ENCODE data around the gene TANGO6. TPM values are rescaled to one million over a fixed set of nuclear protein-coding genes. Genes with fewer than 3 reads are reported as not detected.

TANGO6 gene
- total and polyA plus RNA-seq, 2 of the 8 experiments (the other 6 are each of a cell fraction or from before 2014, with no cell fraction given): 5.0 to 19.5 TPM

DNA sequence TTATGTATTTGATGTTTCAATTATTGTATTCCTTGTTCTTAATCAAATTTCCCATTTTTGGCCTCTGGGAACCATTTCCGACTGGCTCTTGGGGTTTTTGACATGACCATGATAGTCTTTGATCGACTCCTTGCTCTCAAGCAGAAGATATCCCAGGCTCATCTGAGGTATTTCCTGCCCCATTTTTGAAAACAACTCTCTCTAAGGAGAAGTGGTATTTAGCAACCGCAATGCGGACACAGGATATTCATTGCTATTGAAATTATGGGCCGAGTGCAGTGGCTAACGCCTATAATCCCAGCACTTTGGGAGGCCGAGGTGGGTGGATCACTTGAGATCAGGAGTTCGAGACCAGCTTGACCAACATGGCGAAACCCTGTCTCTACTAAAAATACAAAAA is 5.5 kb downstream of the TANGO6 start:
- no peak overlapping the region for H2BK5ac ChIP-seq (ENCODE audit: low read depth, low read length)
- no peak overlapping the region for H3K4me2 ChIP-seq (ENCODE audit: insufficient read depth in 1 of 2, low read depth in 2 of 2, low read length in 2 of 2)
- H3K4me3 ChIP-seq (ENCODE audit: extremely low read depth in 1 of 4, insufficient read depth in 2 of 4, low read depth in 3 of 4, low read length in 4 of 4): no peak overlapping the region
- H3K18ac ChIP-seq (ENCODE audit: extremely low read depth, low read length): no peak overlapping the region
- no peak overlapping the region for H4K5ac ChIP-seq (ENCODE audit: insufficient read length, low read depth, low read length)
- H3K23ac ChIP-seq (ENCODE audit: insufficient read length): no peak overlapping the region
- no peak overlapping the region for H2BK20ac ChIP-seq (ENCODE audit: low read length)
- no peaks in the 10 kb centered on the region for H3K27me3 ChIP-seq (replicated peaks in 1 of 4; ENCODE audit: control insufficient read depth in 3 of 4, extremely low read depth in 1 of 4, insufficient read depth in 3 of 4, low read length in 3 of 4)
- CTCF ChIA-PET (ENCODE audit: partially characterized antibody): interaction anchor here (0.7 to 1.6 kb wide), 2 partner anchors 275 to 397 kb away, joined by 3 to 9 read pairs; no protein-coding TSS in a partner anchor
- H4K20me1 ChIP-seq (replicated peaks in 1 of 2; ENCODE audit: control insufficient read depth in 1 of 2, insufficient read depth in 2 of 2, low read length in 2 of 2): no peaks in the 10 kb centered on the region
- DNase-seq (ENCODE audit: low read depth in 1 of 2, low spot score in 2 of 2) (no peak), FAIRE-seq (no peak)
- H4K8ac ChIP-seq (ENCODE audit: extremely low read depth, insufficient read depth, low read length): no peak overlapping the region
- 84% methylated on average over 9 of the region's 9 CpGs; no CpG with 5 or more reads in 1 of the 2 experiments for whole genome bisulfite sequencing, 2 experiments (ENCODE audit: extremely low coverage in 1 of 2, insufficient coverage in 1 of 2, insufficient read length in 1 of 2, insufficient replicate concordance in 2 of 2, low coverage in 1 of 2, low lambda C conversion rate in 2 of 2, missing lambda C conversion rate in 1 of 2)
- H2BK120ac ChIP-seq (replicated peaks; ENCODE audit: low read depth, low read length): no peak overlapping the region
- no peaks in the 10 kb centered on the region for H3K4me1 ChIP-seq (replicated peaks in 1 of 4; ENCODE audit: control insufficient read depth in 3 of 4, insufficient read depth in 4 of 4, low read length in 3 of 4)
- no peak overlapping the region for H3K4ac ChIP-seq (replicated peaks; ENCODE audit: insufficient read length, low read depth, low read length)
- no peak overlapping the region for H3K9ac ChIP-seq (replicated peaks in 1 of 4; ENCODE audit: extremely low read depth in 1 of 4, low read depth in 3 of 4, low read length in 3 of 4)
- H3K36me3 ChIP-seq (ENCODE audit: control insufficient read depth in 2 of 4, insufficient read depth in 4 of 4, low read length in 3 of 4): no peaks in the 10 kb centered on the region
- H3K27ac ChIP-seq (ENCODE audit: low read depth, low read length): no peak overlapping the region
- no peaks in the 10 kb centered on the region; a peak in 1 of 4 replicates for H3K79me2 ChIP-seq (ENCODE audit: control insufficient read depth in 1 of 2, insufficient read depth in 2 of 2, low read length in 2 of 2)
- no peak overlapping the region for H2BK12ac ChIP-seq (ENCODE audit: low read depth, low read length)
- H3K56ac ChIP-seq (replicated peaks; ENCODE audit: insufficient read length, low read depth, low read length): no peak overlapping the region
- TF ChIP-seq NANOG (IDR thresholded peaks at IDR 0.05; ENCODE audit: insufficient read depth, low read depth, low read length, poor library complexity, severe bottlenecking): no peak
- TF ChIP-seq SP2 (IDR thresholded peaks at IDR 0.05; ENCODE audit: low read length): no peak
- TF ChIP-seq ASH2L (IDR thresholded peaks at IDR 0.05; ENCODE audit: low read length): no peak
- no peaks in the 10 kb centered on the region for H3K9me3 ChIP-seq (ENCODE audit: insufficient read depth in 2 of 2, low read depth in 1 of 2, low read length in 1 of 2)
- H3K14ac ChIP-seq (ENCODE audit: insufficient read length): no peak overlapping the region
- peaks cover 4% of the 10 kb centered on the region for H3K23me2 ChIP-seq (ENCODE audit: low read depth, low read length)
- POLR2A ChIA-PET (ENCODE audit: partially characterized antibody): interaction anchor here (0.6 kb wide), 1 partner anchor 9 kb away, joined by 3 read pairs; no protein-coding TSS in a partner anchor
- no peak overlapping the region for H2BK15ac ChIP-seq (ENCODE audit: low read length)
- no peak overlapping the region for H2AK5ac ChIP-seq (ENCODE audit: low read depth, low read length)
- no peaks in the 10 kb centered on the region for H3K79me1 ChIP-seq (ENCODE audit: low read depth, low read length)
- H2AFZ ChIP-seq (ENCODE audit: low read length): no peak overlapping the region
- H4K91ac ChIP-seq (replicated peaks; ENCODE audit: insufficient read length, low read length): no peak overlapping the region
